Kidney epithelial cell (primary cell): Measurements from ENCODE around the gene CFAP99. TPM values are rescaled to one million over a fixed set of nuclear protein-coding genes. Genes with fewer than 3 reads are reported as not detected.

Experiments
- DNase-seq: peaks from one replicate; pipeline ENCODE4 v3.0.0-alpha.2; 2010; ENCODE audit warnings: low read depth
- H3K27me3 ChIP-seq: 2 replicates; pipeline ENCODE4 v1.6.0; 2011; ENCODE audit warnings: low read length; ENCODE audit not compliant: control insufficient read depth, insufficient read depth
- H3K36me3 ChIP-seq: 2 replicates; pipeline ENCODE4 v1.5.1; 2011; ENCODE audit warnings: low read length; ENCODE audit not compliant: control insufficient read depth, insufficient read depth
- H3K4me3 ChIP-seq: 2 replicates; pipeline ENCODE4 v1.5.1; 2011; ENCODE audit warnings: low read depth, mild to moderate bottlenecking, control low read depth, low read length
- total RNA-seq: library from RNA; depleted of rRNA; stranded (reverse); fragments of >200 nt; gene quantifications from 2 replicates; pipeline ENCODE4 v1.2.3, GENCODE V29; 2015
- TF ChIP-seq, protein P1 (sequence below): IDR thresholded peaks from 2 replicates; pipeline ENCODE4 v1.5.1; 2011; ENCODE audit warnings: mild to moderate bottlenecking, moderate library complexity, low read length, control low read depth, inconsistent platforms; ENCODE audit not compliant: insufficient read depth, poor library complexity, severe bottlenecking

The CFAP99 gene
- total RNA-seq, 1 donor from 2014 or later, result not detected

DNA sequence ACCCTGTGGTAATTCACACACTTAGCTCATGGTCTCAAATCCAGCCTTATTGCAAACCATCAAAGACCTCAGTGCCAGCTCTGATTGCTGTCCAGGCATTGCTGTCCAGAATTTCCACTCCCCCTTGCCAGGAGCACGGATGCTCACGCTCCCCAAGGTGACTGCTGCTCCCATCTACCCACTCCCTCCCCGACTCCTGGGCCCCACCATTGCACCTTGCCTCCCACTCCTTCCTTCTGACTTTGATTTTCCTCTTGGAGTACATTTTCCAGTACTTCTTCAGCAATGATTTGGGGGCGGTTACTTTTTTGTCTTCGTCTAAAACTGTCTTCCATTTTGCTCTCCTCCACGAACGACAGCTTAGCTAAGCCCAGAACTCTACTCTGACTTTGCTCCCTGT is 11.8 kb upstream of the CFAP99 start:
- no peak for DNase-seq
- TF ChIP-seq, protein P1, sequence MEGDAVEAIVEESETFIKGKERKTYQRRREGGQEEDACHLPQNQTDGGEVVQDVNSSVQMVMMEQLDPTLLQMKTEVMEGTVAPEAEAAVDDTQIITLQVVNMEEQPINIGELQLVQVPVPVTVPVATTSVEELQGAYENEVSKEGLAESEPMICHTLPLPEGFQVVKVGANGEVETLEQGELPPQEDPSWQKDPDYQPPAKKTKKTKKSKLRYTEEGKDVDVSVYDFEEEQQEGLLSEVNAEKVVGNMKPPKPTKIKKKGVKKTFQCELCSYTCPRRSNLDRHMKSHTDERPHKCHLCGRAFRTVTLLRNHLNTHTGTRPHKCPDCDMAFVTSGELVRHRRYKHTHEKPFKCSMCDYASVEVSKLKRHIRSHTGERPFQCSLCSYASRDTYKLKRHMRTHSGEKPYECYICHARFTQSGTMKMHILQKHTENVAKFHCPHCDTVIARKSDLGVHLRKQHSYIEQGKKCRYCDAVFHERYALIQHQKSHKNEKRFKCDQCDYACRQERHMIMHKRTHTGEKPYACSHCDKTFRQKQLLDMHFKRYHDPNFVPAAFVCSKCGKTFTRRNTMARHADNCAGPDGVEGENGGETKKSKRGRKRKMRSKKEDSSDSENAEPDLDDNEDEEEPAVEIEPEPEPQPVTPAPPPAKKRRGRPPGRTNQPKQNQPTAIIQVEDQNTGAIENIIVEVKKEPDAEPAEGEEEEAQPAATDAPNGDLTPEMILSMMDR, result no peak
- Histone ChIP-seq H3K27me3 (peaks cover 13% of the 10 kb centered on the region), H3K36me3 (no peaks in the 10 kb centered on the region), H3K4me3 (no peak overlapping the region)

DNA sequence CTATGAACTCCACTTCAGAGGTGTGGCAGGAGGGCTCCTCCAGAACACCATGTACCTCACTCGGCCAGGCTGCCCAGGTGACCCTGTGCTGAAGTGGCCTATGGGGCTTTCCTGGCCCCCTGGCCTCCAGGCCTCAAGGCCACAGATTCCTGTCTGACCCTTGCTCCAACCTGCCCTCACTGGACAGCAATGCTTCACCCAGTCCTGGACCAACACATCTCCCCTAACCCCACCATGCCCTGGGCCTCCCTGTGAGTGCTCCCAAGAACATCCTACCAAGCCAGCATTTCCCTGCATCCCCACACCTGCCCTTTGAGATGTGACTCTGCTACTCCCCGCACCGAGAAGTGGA is 10.8 kb upstream of the CFAP99 start:
- Histone ChIP-seq H3K4me3 (no peak overlapping the region), H3K27me3 (peaks cover 5% of the 10 kb centered on the region), H3K36me3 (no peaks in the 10 kb centered on the region)
- TF ChIP-seq, protein P1, result no peak
- no peak for DNase-seq

DNA sequence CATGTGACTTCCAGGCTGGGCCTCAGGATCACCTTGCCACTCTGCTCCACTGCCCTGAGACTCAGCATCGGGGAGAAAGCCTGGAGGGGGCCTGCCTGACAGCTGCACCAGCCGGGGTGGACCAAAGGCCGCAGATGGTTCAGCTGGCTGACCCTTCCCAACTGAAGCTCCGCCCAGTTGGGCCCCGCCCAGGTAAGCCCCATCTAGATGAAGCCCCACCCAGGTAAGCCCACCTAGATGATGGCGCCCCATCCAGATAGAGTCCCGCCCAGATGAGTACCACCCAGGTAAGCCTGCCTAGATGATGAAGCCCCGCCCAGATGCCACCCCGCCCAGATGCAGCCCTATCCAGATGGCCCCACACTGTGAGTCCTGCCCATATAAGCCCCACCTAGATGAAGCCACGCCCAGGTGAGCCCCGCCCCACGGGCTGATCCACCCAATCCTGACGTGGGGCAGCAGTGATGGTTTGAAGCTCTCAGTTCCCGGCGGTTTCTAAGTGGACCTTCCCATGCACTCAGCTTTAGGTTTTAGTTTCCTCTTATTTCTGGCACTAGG is 10.3 kb upstream of the CFAP99 start:
- no peak for DNase-seq
- Histone ChIP-seq H3K4me3 (no peak overlapping the region), H3K36me3 (no peaks in the 10 kb centered on the region), H3K27me3 (peaks cover under 1% of the 10 kb centered on the region)
- TF ChIP-seq, protein P1, result no peak

DNA sequence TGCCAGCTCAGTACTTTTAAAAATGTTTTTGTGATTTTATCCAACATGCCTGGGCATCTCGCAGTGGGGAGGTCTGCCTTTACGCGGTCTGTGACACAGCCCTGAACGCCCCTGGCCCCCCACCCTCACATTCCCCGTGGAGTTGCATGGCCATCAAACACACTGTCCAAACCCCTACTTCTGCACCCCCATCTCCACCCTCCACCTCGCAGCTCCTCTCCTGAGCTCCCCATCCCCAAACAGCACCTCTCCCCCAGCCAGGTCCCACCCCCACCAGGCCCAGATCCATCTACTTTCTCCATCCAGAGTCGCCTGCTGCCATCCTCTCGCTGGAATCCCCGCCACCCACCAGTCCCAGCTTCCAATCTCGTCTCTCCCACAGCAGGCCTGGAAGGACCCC is 9.8 kb upstream of the CFAP99 start:
- TF ChIP-seq, protein P1, result no peak
- Histone ChIP-seq H3K4me3 (no peak overlapping the region), H3K27me3 (no peaks in the 10 kb centered on the region), H3K36me3 (no peaks in the 10 kb centered on the region)
- no peak for DNase-seq

DNA sequence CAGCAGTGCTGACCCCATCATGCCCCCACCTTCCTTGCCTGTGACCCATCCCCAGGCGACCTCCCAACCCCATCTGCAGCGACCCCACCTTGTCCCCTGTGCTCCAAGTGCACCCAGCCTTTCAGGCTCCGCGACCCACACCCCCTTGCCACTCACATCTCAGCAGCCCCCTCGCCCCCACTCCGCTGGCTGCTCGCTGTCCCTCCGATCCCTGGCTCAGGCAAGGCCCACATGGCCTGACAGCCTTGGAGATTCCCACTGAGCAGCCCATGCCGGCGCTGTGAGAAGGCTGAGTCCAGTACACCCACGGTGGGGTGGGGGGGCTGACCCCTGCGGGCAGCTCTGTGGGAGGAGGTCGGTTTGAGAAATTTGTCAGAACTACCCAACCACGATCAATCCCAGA is 9.4 kb upstream of the CFAP99 start:
- Histone ChIP-seq H3K27me3 (no peaks in the 10 kb centered on the region), H3K36me3 (no peaks in the 10 kb centered on the region), H3K4me3 (no peak overlapping the region)
- TF ChIP-seq, protein P1, result no peak
- DNase-seq, result no peak

DNA sequence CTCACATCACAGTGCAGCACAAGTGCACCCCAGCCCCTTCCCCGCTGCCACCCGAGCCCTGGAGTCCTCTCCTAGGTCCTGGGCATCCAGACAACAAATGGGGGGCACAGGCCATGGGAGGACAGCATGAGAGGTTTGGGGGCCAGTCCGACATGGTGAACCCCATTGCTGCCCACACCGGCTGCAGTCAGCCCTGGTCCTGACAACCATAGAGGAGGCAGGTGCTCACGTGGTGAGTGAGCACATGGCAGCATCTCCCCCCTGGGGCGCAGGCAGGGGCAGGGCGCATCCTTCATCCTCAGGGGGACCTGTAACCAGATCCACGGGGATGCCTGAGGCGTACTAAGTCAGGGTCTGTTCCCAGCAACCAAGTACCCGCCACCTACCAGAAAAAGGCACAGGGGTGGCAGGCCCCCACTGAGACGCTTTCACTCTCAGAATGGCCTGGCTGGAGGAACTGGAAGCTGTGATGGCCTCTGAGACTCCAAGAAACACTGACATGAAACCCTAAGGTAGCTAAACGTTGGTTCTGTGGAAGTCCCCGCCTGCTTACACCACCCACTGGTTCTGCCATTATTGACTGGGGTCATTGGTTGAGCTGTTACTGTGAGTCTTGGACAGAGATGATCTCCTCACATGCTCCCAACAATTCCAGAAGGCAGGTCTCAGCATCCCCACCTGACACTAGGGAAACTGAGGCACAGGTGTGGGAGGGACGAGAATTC is 6.8 kb upstream of the CFAP99 start:
- TF ChIP-seq, protein P1, result no peak
- DNase-seq, result no peak
- H3K4me3 ChIP-seq, result no peak overlapping the region

More for the DNA sequence above, 6.8 kb upstream of the CFAP99 start:
- Histone ChIP-seq H3K36me3 (no peaks in the 10 kb centered on the region), H3K27me3 (peaks cover 12% of the 10 kb centered on the region)
